Testis (tissue), 2 donors: Measurements from ENCODE around the gene IGF2R.

Experiments
- CTCF ChIP-seq, 3 experiments: fragments of 450-650 bp in 2 of 3; fragments of 200-600 bp in 1 of 3; sonication (generic) in 1 of 3; IDR thresholded peaks; one replicate each; pipeline ENCODE4 v1.5.1; 2016 to 2019; ENCODE audit warnings: antibody characterized with exemption in 3 of 3, mild to moderate bottlenecking in 2 of 3, moderate library complexity in 1 of 3
- POLR2A ChIP-seq: fragments of 450-650 bp; IDR thresholded peaks from one replicate; pipeline ENCODE4 v1.6.1; 2017; ENCODE audit warnings: antibody characterized with exemption, mild to moderate bottlenecking, moderate library complexity

GRCh38 chr6:160137130-160137988, 168.5 kb downstream of the IGF2R start:
- TF ChIP-seq POLR2A (no peak), CTCF (IDR thresholded peaks at IDR 0.05) (no peak)
